ENCODE results near the gene ACER3.
"Not testable (repeated sequence)": the region's sequence is repeated elsewhere in the genome, so short reads cannot be mapped to it uniquely, and the experiment has no call there.

GRCh38 chr11:77047928-77048446, 187.3 kb downstream of the ACER3 start:
- not testable (repeated sequence) for TF ChIP-seq CTCF (IDR thresholded peaks at IDR 0.05); POLR2AphosphoS5 (IDR thresholded peaks at IDR 0.05; ENCODE audit: insufficient read depth in 1 of 2, low read depth in 1 of 2)
